ENCODE data around the gene MIPEP. TPM values are rescaled to one million over a fixed set of nuclear protein-coding genes. Genes with fewer than 3 reads are reported as not detected.

The MIPEP gene
- 10.9 and 12.4 TPM in 2 replicates for polyA plus RNA-seq (2011; rRNA removed)
- 7.8 and 8.5 TPM in 2 replicates for polyA minus RNA-seq (2011; rRNA and poly(A)+ RNA removed)

GRCh38 chr13:23888658-23889614, at the start of gene MIPEP:
TSS of gene MIPEP (minus strand) at chr13:23889400. CDS start at chr13:23889320, 80 bp downstream.
- CTCF ChIA-PET, result interaction anchor here (0.6 to 2.2 kb wide), 24 partner anchors 10 to 805 kb away, joined by 3 to 12 read pairs (median 4); no protein-coding TSS in a partner anchor
- peak within 1 kb of the TSS; percentile 95 for H3K4me3 ChIP-seq (ENCODE audit: low read depth, low read length)
- no peaks in the 10 kb centered on the region for H3K36me3 ChIP-seq (ENCODE audit: control insufficient read depth, insufficient read depth, low read length)
- H3K27me3 ChIP-seq (ENCODE audit: control insufficient read depth, insufficient read depth, low read length), result no peaks in the 10 kb centered on the region
- POLR2A ChIA-PET, result no interaction called here
- DNase-seq (ENCODE audit: low read depth), result peak; percentile 67
- peak; percentile 86 for TF ChIP-seq CTCF (IDR thresholded peaks at IDR 0.05; ENCODE audit: insufficient read depth, low read depth, low read length)

GRCh38 chr13:23934520-23934919, 45.3 kb upstream of the MIPEP start:
- Histone ChIP-seq H3K4me3 (ENCODE audit: low read depth, low read length) (no peak overlapping the region), H3K27me3 (ENCODE audit: control insufficient read depth, insufficient read depth, low read length) (no peaks in the 10 kb centered on the region), H3K36me3 (ENCODE audit: control insufficient read depth, insufficient read depth, low read length) (no peaks in the 10 kb centered on the region)
- no peak for TF ChIP-seq CTCF (IDR thresholded peaks at IDR 0.05; ENCODE audit: insufficient read depth, low read depth, low read length)
- DNase-seq (ENCODE audit: low read depth), result no peak
- CTCF ChIA-PET, result no interaction called here
- POLR2A ChIA-PET, result no interaction called here

GRCh38 chr13:23928985-23929384, 39.8 kb upstream of the MIPEP start:
- peak; percentile 27 for DNase-seq (ENCODE audit: low read depth)
- POLR2A ChIA-PET, result no interaction called here
- H3K4me3 ChIP-seq (ENCODE audit: low read depth, low read length), result no peak overlapping the region
- CTCF ChIA-PET, result interaction anchor here (0.8 to 1.2 kb wide), 2 partner anchors 31 to 299 kb away, joined by 3 to 7 read pairs; no protein-coding TSS in a partner anchor
- no peaks in the 10 kb centered on the region for H3K36me3 ChIP-seq (ENCODE audit: control insufficient read depth, insufficient read depth, low read length)
- H3K27me3 ChIP-seq (ENCODE audit: control insufficient read depth, insufficient read depth, low read length), result no peaks in the 10 kb centered on the region
- TF ChIP-seq CTCF (IDR thresholded peaks at IDR 0.05; ENCODE audit: insufficient read depth, low read depth, low read length), result no peak

- POLR2A ChIA-PET, result no interaction called here
Measured at GRCh38 chr13:23923031-23923430, 33.8 kb upstream of the MIPEP start.

More at GRCh38 chr13:23923031-23923430, 33.8 kb upstream of the MIPEP start:
- DNase-seq (ENCODE audit: low read depth), result no peak
- Histone ChIP-seq H3K4me3 (ENCODE audit: low read depth, low read length) (no peak overlapping the region), H3K36me3 (ENCODE audit: control insufficient read depth, insufficient read depth, low read length) (no peaks in the 10 kb centered on the region), H3K27me3 (ENCODE audit: control insufficient read depth, insufficient read depth, low read length) (no peaks in the 10 kb centered on the region)
- CTCF ChIA-PET, result interaction anchor here (0.6 to 2.3 kb wide), 6 partner anchors 37 to 306 kb away, joined by 3 to 15 read pairs (median 4); no protein-coding TSS in a partner anchor
- TF ChIP-seq CTCF (IDR thresholded peaks at IDR 0.05; ENCODE audit: insufficient read depth, low read depth, low read length), result no peak

Data from BJ (cell line).